ENCODE results near the gene TSPO2.

- TF ChIP-seq CTCF (IDR thresholded peaks at IDR 0.05; ENCODE audit: low read length) (no peak), EZH2 (IDR thresholded peaks at IDR 0.05; ENCODE audit: borderline replicate concordance, low read length) (no peak)
These were observed 13.5 kb upstream of the TSPO2 start for GRCh38 chr6:41028561-41029412.
